HepG2 (cell line): ENCODE measurements around the gene PIKFYVE. TPM values are rescaled to one million over a fixed set of nuclear protein-coding genes. Genes with fewer than 3 reads are reported as not detected.

ENCODE experiments used
- ATF5 ChIP-seq: sonication (generic); formaldehyde crosslinking; IDR thresholded peaks from 2 replicates; pipeline ENCODE4 v1.4.0; 2020; ENCODE audit warnings: mild to moderate bottlenecking, low read depth, missing genetic modification reagents
- CCAR2 ChIP-seq: fragments of 200-400 bp; formaldehyde crosslinking; optimal IDR thresholded peaks from 2 replicates; pipeline ENCODE3; 2018; ENCODE audit warnings: low read depth, mild to moderate bottlenecking, low read length, moderate library complexity
- ETV5 ChIP-seq: IDR thresholded peaks from 2 replicates; pipeline ENCODE4 v1.6.1; 2018; ENCODE audit warnings: missing biosample characterization, missing genetic modification reagents, inconsistent platforms, borderline replicate concordance
- GTF2F1 ChIP-seq: fragments of 150-350 bp; IDR thresholded peaks from 2 replicates; pipeline ENCODE4 v1.6.1; 2014; ENCODE audit warnings: low read length
- HDAC6 ChIP-seq: fragments of 200-600 bp; sonication (generic); IDR thresholded peaks from 2 replicates; pipeline ENCODE4 v1.7.0; 2017; ENCODE audit warnings: mild to moderate bottlenecking, antibody characterized with exemption, low read length, low read depth
- KLF11 ChIP-seq: IDR thresholded peaks from 2 replicates; pipeline ENCODE4 v1.6.1; 2016; ENCODE audit warnings: missing compliant biosample characterization
- MIER2 ChIP-seq: IDR thresholded peaks from 2 replicates; pipeline ENCODE4 v1.6.1; 2016; ENCODE audit warnings: missing biosample characterization, missing genetic modification reagents
- MXD1 ChIP-seq: sonication (generic); formaldehyde crosslinking; IDR thresholded peaks from 2 replicates; pipeline ENCODE4 v1.4.0; 2020; ENCODE audit warnings: mild to moderate bottlenecking, missing genetic modification reagents
- MYPOP ChIP-seq: sonication (generic); formaldehyde crosslinking; IDR thresholded peaks from 2 replicates; pipeline ENCODE4 v1.8.1; 2023; ENCODE audit warnings: mild to moderate bottlenecking, moderate library complexity, missing genetic modification reagents
- RFXANK ChIP-seq: IDR thresholded peaks from 2 replicates; pipeline ENCODE4 v1.6.1; 2016
- SRSF4 ChIP-seq: fragments of 200-400 bp; formaldehyde crosslinking; IDR thresholded peaks from one replicate; pipeline ENCODE4 v1.6.1; 2018; ENCODE audit warnings: mild to moderate bottlenecking, low read depth, low read length, moderate library complexity; ENCODE audit not compliant: poor library complexity, severe bottlenecking
- THAP11 ChIP-seq: IDR thresholded peaks from 2 replicates; pipeline ENCODE4 v1.6.1; 2016; ENCODE audit warnings: missing biosample characterization, missing genetic modification reagents
- ZNF234 ChIP-seq: sonication (generic); formaldehyde crosslinking; conservative IDR thresholded peaks from 2 replicates; pipeline ENCODE4 v1.5.1; 2020; ENCODE audit warnings: mild to moderate bottlenecking, missing genetic modification reagents
- ZNF235 ChIP-seq: sonication (generic); formaldehyde crosslinking; IDR thresholded peaks from 2 replicates; pipeline ENCODE4 v1.8.1; 2023; ENCODE audit warnings: mild to moderate bottlenecking, missing genetic modification reagents, borderline replicate concordance
- ZNF260 ChIP-seq: sonication (generic); formaldehyde crosslinking; IDR thresholded peaks from 2 replicates; pipeline ENCODE4 v1.4.0; 2020; ENCODE audit warnings: missing genetic modification reagents, low read depth, mild to moderate bottlenecking, borderline replicate concordance
- ZNF281 ChIP-seq: sonication (generic); formaldehyde crosslinking; IDR thresholded peaks from 2 replicates; pipeline ENCODE4 v1.4.0; 2020; ENCODE audit warnings: missing genetic modification reagents, borderline replicate concordance
- ZNF30 ChIP-seq: sonication (generic); formaldehyde crosslinking; IDR thresholded peaks from 2 replicates; pipeline ENCODE4 v1.5.0; 2020; ENCODE audit warnings: mild to moderate bottlenecking, missing genetic modification reagents
- ZNF672 ChIP-seq: sonication (generic); formaldehyde crosslinking; IDR thresholded peaks from 2 replicates; pipeline ENCODE4 v1.8.1; 2022; ENCODE audit warnings: missing genetic modification reagents
- ZNF839 ChIP-seq: sonication (generic); formaldehyde crosslinking; IDR thresholded peaks from 2 replicates; pipeline ENCODE4 v1.4.0; 2020; ENCODE audit warnings: missing genetic modification reagents, mild to moderate bottlenecking, borderline replicate concordance
- polyA plus RNA-seq, 8 experiments: library from polyadenylated mRNA; depleted of rRNA in 3 of 8; stranded (reverse) in 7 of 8; unstranded in 1 of 8; fragments of >200 nt; fragmentation: Illumina TruSeq in 4 of 8; extraction: Trizol in 4 of 8; gene quantifications; 2 replicates each; pipeline versions ENCODE4 v1.2.1 to v1.2.3, GENCODE V29; 2011 to 2016; ENCODE audit warnings: low read depth in 4 of 8, missing spikeins in 1 of 8, mixed read lengths in 1 of 8; ENCODE audit not compliant: insufficient read depth in 1 of 8
- total RNA-seq, 5 experiments: library from RNA; depleted of rRNA; stranded (reverse); fragments of >200 nt; fragmentation: Illumina TruSeq; extraction: Trizol; gene quantifications; 2 replicates each; pipeline ENCODE4 v1.2.3, GENCODE V29; 2016; ENCODE audit warnings: low read depth in 1 of 5
- TF ChIP-seq, protein P1 (sequence below), 2 experiments: sonication (generic) in 1 of 2; formaldehyde crosslinking in 1 of 2; IDR thresholded peaks; 2 replicates each; pipeline versions ENCODE4 v1.4.0 to v1.6.1; 2016 to 2020; ENCODE audit warnings: borderline replicate concordance in 1 of 2, low read depth in 1 of 2, mild to moderate bottlenecking in 1 of 2, missing genetic modification reagents in 1 of 2

PIKFYVE gene
- total and polyA plus RNA-seq, 2 of the 13 experiments (the other 11 are each of a cell fraction or from before 2014, with no cell fraction given), result 20.2 to 21.7 TPM

DNA sequence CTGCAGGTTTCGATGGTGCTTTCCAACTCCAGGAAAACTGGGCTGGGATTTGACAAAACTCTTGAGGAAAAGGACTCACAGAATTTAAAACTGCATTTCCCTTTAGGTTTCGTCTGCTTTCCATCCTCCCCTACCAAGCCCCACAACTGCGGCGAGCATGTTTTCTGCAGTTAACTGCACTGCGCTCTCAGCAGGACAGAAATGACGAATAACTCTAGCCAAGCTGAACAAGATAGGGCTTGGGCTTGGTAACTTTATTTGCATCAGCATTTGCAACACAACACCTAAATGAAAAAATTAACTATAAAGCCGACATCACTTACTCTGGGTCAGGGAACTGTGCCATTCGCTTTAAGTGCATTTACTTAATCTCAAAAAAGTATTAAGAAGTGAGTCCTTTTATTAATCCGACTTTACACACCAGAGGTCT, 669 bp upstream of the PIKFYVE start (continued):
- TF ChIP-seq ZNF281 (CRISPR knock-in tag) (no peak), ZNF260 (no peak), ZNF839 (CRISPR knock-in tag) (no peak), GTF2F1 (no peak), ZNF234 (no peak), MYPOP (CRISPR knock-in tag) (no peak), MIER2 (no peak), ZNF672 (no peak), ZNF235 (no peak), CCAR2 (no peak), ATF5 (CRISPR knock-in tag) (no peak), RFXANK (no peak), SRSF4 (no peak), HDAC6 (no peak), THAP11 (CRISPR knock-in tag) (no peak), ETV5 (CRISPR knock-in tag) (peak; percentile 39; the same call in 1 of the 2 replicates), KLF11 (CRISPR knock-in tag) (no peak), MXD1 (0 out of 2 replicates have a peak, but pooled peaks have one; percentile 48), ZNF30 (CRISPR knock-in tag) (no peak)
- TF ChIP-seq, protein P1, sequence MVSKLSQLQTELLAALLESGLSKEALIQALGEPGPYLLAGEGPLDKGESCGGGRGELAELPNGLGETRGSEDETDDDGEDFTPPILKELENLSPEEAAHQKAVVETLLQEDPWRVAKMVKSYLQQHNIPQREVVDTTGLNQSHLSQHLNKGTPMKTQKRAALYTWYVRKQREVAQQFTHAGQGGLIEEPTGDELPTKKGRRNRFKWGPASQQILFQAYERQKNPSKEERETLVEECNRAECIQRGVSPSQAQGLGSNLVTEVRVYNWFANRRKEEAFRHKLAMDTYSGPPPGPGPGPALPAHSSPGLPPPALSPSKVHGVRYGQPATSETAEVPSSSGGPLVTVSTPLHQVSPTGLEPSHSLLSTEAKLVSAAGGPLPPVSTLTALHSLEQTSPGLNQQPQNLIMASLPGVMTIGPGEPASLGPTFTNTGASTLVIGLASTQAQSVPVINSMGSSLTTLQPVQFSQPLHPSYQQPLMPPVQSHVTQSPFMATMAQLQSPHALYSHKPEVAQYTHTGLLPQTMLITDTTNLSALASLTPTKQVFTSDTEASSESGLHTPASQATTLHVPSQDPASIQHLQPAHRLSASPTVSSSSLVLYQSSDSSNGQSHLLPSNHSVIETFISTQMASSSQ (IDR thresholded peaks at IDR 0.05; ENCODE audit: low read depth), result no peak
- TF ChIP-seq, protein P1 (CRISPR knock-in tag; IDR thresholded peaks at IDR 0.05; ENCODE audit: borderline replicate concordance), result no peak
